NT2/D1 (cell line): ENCODE data around the gene P2RY6.

Experiments
- SUZ12 ChIP-seq: IDR thresholded peaks from 2 replicates; pipeline ENCODE4 v1.6.1; 2011; ENCODE audit not compliant: insufficient read length, insufficient read depth; ENCODE audit errors: extremely low read depth
- YY1 ChIP-seq: IDR thresholded peaks from 2 replicates; pipeline ENCODE4 v1.6.1; 2011; ENCODE audit not compliant: insufficient read length, insufficient read depth

DNA sequence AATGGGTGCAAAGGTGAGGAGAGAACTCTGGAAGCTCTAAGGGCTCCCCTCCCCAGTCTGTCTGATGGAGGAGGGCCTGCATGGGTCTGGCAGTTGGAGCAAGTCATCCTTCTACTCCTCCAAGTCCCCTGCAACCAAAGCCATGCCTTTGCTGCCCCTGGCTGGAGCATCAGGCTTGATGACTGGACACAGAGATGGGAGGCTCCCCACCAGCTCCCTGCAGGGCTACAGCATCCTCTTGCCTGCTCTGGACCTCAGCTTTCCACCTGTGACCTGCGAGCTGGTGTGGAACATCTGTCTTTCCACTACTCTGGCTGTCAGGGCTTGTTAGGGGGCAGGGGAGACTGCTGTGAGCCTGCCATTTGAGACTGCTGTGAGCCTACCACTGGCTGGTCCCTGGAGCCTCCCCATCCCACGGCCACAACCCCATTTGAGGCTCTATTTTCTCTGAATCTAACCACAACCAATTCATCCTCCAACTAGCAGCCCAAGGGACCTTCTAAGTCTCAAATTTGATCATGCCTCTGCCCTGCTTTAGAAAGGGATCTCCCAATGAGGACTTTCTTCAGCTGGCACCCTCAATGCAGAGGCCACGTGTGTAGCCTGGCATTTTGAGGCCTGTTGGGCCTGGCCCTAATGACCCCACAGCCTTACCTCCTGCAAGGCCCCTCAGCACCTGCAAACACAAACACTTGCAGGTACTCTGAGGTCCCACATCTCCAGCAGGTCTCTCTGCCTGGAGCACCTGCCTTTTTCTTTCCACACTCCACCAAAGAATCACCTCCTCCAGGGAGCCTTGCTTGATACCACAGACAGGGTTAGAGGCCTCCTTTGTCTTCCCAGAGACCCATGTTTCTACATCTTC, 9.9 kb downstream of the P2RY6 start:
- TF ChIP-seq SUZ12 (no peak), YY1 (no peak)
